NAMALWA (cell line): Measurements from ENCODE around the gene MLXIPL.
"Not testable (repeated sequence)": the region's sequence is repeated elsewhere in the genome, so short reads cannot be mapped to it uniquely, and the experiment has no call there.

ENCODE experiments used
- DNase-seq: peaks from one replicate; pipeline ENCODE4 v3.0.0-alpha.2; 2015; ENCODE audit warnings: low spot score

Gene MLXIPL, protein sequence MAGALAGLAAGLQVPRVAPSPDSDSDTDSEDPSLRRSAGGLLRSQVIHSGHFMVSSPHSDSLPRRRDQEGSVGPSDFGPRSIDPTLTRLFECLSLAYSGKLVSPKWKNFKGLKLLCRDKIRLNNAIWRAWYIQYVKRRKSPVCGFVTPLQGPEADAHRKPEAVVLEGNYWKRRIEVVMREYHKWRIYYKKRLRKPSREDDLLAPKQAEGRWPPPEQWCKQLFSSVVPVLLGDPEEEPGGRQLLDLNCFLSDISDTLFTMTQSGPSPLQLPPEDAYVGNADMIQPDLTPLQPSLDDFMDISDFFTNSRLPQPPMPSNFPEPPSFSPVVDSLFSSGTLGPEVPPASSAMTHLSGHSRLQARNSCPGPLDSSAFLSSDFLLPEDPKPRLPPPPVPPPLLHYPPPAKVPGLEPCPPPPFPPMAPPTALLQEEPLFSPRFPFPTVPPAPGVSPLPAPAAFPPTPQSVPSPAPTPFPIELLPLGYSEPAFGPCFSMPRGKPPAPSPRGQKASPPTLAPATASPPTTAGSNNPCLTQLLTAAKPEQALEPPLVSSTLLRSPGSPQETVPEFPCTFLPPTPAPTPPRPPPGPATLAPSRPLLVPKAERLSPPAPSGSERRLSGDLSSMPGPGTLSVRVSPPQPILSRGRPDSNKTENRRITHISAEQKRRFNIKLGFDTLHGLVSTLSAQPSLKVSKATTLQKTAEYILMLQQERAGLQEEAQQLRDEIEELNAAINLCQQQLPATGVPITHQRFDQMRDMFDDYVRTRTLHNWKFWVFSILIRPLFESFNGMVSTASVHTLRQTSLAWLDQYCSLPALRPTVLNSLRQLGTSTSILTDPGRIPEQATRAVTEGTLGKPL

GRCh38 chr7:73623798-73624668, at the start of gene MLXIPL:
MLXIPL (minus strand) TSS chr7:73624522; CDS start chr7:73624492, 30 bp downstream.
- peak; percentile 57 for DNase-seq

DNA sequence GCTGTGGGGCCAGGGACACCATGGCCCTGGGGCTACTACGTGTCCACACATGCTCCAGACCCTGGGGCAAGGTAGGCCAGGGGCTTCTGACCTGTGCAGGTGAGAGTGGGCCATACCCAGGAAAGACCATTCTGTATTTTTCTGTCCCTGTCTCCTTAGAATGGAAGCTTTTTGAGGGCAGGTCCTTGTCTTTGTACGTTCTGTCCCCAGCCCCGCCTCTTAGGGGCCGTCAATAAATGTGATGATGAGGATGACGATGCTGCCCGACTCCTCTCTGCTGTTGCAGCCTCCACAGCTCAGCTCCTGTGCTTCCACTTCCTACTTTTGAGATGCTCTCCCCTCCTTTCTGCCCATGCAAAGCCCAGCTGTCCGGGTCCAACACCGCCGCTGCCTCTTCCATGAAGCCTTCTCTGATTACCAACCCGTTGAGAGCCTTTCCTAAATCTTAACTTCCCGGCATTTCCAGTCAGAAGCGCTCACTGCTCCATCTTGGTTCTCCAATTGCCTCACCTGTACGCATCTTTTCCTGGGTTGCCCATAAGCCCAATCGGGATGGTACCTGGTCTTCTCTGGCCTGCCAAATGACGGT, 47.6 kb upstream of the MLXIPL start:
- DNase-seq, result no peak

GRCh38 chr7:73671322-73671661, 47.0 kb upstream of the MLXIPL start:
- no peak for DNase-seq

DNA sequence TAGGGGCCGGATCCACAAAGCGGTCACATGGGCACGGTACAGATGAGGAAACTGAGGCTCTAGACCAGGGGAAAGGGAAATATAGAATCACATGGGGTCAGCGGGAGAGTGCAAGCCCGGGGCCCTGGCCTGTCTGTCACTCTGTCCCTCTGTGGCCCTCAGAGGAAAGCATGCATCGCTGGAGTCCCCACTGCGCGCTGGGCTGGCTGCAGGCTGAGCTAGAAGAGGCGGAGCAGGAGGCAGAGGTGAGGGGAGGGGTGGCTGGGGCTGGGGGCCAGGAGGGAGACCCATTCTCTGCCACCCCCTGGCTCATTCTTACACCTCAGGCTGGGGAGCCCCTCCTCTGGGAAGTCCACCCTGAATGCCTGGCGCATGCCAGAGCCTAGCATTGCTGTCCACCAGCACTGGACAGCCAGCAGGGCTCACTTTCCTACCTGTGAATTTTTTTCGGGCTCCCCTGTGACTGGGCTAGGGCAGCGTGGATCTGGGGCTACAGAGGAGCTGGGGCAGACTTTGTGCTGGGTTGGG, 45.6 kb upstream of the MLXIPL start:
- DNase-seq, result no peak

- DNase-seq, result no peak
Observed at GRCh38 chr7:73669288-73669701, 45.0 kb upstream of the MLXIPL start.

DNA sequence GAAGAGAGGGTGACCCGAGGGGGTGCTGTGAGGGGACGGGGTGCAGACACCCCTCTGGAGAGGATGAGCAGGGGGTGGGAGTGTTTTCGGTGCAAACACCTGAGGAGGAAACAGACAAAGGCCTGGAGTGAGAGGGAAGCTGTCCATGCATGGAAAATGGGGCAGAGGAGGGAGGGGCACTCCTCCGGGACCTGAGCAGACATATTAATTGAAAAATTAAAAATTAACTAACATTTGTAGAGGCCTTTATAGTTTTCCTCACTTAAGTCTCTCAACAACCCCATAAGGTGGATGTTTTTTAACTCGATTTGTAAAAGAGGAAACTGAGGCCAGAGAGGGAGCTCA, 44.5 kb upstream of the MLXIPL start:
- no peak for DNase-seq

GRCh38 chr7:73668103-73668885, 44.0 kb upstream of the MLXIPL start:
- DNase-seq, result peak; percentile 45

GRCh38 chr7:73667344-73668102, 43.2 kb upstream of the MLXIPL start, which contains the start of gene VPS37D:
VPS37D (plus strand) TSS chr7:73667831; CDS start chr7:73667959, 128 bp downstream.
- DNase-seq, result peak; percentile 94

DNA sequence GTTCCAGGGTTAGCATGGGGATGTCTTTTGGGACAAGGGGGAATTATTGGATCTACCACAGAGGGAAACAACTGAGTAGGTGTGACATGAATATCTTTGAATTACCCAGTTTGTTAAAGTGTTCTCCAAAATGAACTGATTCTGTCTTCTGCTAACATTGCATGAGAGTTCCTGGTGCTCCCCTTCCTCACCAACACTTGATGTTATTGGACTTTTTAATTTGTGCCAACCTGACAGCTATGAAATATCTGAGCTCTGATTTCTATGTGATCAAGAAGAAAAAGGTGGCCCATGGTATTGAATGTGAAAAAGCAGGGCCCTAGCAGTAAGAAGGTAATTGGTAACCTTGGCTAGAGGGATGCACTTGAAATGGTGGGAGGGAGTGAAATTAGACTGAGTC, 38.7 kb upstream of the MLXIPL start:
- DNase-seq, result no peak

- DNase-seq, result not testable (repeated sequence)
Observed at GRCh38 chr7:73660594-73660993, 36.3 kb upstream of the MLXIPL start.

- DNase-seq, result no peak
Observed at GRCh38 chr7:73659983-73660382, 35.7 kb upstream of the MLXIPL start.

DNA sequence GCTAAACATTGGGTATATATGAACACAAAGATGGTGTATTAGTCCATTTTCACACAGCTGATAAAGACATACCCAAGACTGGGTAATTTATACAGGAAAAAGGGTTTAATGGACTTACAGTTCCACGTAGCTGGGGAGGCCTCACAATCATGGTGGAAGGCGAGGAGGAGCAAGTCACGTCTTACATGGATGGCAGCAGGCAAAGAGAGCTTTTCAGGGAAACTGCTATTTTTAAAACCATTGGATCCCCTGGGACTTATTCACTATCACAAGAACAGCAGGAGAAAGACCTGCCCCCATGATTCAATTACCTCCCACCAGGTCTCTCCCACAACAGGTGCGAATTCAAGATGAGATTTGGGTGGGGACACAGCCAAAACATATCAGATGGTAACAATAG, 31.0 kb upstream of the MLXIPL start:
- DNase-seq, result not testable (repeated sequence)

- DNase-seq, result no peak
Observed at GRCh38 chr7:73652541-73652949, 28.2 kb upstream of the MLXIPL start.

- no peak for DNase-seq
Observed at GRCh38 chr7:73650524-73650923, 26.2 kb upstream of the MLXIPL start.

- DNase-seq, result no peak
Observed at GRCh38 chr7:73649576-73649975, 25.3 kb upstream of the MLXIPL start.

GRCh38 chr7:73648593-73649332, 24.4 kb upstream of the MLXIPL start:
- DNase-seq, result no peak

DNA sequence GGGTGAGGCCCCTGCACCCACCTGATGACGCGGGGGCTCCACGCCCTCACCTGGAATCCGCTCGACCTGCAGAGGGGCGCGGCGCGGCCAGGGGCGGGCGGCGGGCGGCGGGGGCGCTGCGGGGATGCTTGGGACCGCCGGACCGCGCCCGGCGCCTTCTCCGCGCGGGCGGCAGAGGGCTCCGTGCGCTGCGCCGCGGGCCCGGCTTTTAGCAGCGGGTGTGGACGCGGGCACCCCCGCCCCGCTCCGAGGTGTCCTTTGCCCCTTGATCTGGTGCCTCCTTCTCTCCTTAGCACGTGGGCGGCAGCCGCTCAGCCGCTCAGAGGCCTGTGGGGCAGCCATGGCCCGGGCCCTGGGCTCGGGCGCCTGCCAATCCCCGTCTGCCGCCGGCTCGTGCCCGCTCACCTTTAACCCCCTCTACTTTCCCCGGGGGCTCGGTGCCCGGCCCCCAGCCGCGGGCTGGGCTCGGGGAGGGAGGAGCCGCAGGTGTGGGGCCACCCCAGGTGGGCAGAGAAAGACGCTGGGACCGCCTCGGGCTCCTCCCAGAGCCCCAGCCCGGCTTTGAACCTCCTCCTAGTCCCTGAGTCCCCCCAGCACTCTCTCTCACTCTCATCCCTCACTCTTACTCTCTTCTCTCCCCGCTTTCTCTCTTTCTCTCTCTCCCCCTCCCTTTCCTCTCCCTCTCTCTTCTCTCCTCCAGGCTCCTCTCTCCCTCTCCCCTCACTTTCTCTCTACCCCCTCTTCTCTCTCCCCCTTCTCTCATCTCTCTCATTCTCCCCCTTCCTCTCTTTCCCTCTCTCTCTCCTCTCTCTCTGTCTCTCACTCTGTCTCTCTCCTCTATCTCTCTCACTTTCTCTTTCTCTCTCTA, 23.6 kb upstream of the MLXIPL start:
- DNase-seq, result no peak
